Lower leg skin (tissue), 4 donors: Measurements from ENCODE around the gene CITED2. TPM values are rescaled to one million over a fixed set of nuclear protein-coding genes. Genes with fewer than 3 reads are reported as not detected.

Source experiments
- DNase-seq, 2 donors: peaks; one replicate each; pipeline ENCODE4 v3.0.0-alpha.2; 2019; ENCODE audit warnings: low spot score in 2 of 2
- H3K4me3 ChIP-seq: fragments of 200-600 bp; sonication (generic); 2 replicates; pipeline ENCODE4 v1.5.1; 2017; ENCODE audit warnings: mild to moderate bottlenecking, low read depth; ENCODE audit not compliant: poor library complexity, severe bottlenecking
- CTCF ChIP-seq, 3 donors: fragments of 450-650 bp; IDR thresholded peaks; one replicate each; pipeline ENCODE4 v1.5.1; 2016; ENCODE audit warnings: antibody characterized with exemption in 3 of 3, mild to moderate bottlenecking in 3 of 3, moderate library complexity in 2 of 3
- POLR2A ChIP-seq, 2 donors: fragments of 450-650 bp; IDR thresholded peaks; one replicate each; pipeline ENCODE4 v1.6.1; 2016 to 2017; ENCODE audit warnings: antibody characterized with exemption in 2 of 2, mild to moderate bottlenecking in 1 of 2, moderate library complexity in 1 of 2
- WGBS, 2 donors: methylation state at CpG; one replicate each; pipeline ENCODE4 v1.1.5; 2018; 5-methylcytosine and 5-hydroxymethylcytosine counted together
- intact Hi-C: fragments of 100-400 bp; cut with DNase I; formaldehyde crosslinking; loops from one replicate; pipeline ENCODE4 v1.15.0; 2023; ENCODE audit warnings: low total_unique reads
- total RNA-seq, 4 donors: library from RNA; depleted of rRNA; stranded (reverse); fragments of >200 nt; gene quantifications; one replicate each; pipeline ENCODE4 v1.1.0, GENCODE V29; 2016

Gene CITED2
- total RNA-seq, 4 donors from 2014 or later, result 155 to 313 (median 257) TPM

- DNase-seq, result no peak
- no peak for TF ChIP-seq CTCF (IDR thresholded peaks at IDR 0.05)
- no peak for TF ChIP-seq POLR2A (IDR thresholded peaks at IDR 0.05)
- intact Hi-C loops, result no loop called here
- H3K4me3 ChIP-seq, result no peak overlapping the region
- 85 to 100% methylated on average over 1 of the region's 1 CpG for WGBS, 2 donors
Measured at GRCh38 chr6:139378882-139379341, 4.5 kb upstream of the CITED2 start.

- no peak for TF ChIP-seq POLR2A (IDR thresholded peaks at IDR 0.05)
- no peak for TF ChIP-seq CTCF (IDR thresholded peaks at IDR 0.05)
- no peak overlapping the region for H3K4me3 ChIP-seq
- intact Hi-C loops, result no loop called here
- no peak for DNase-seq
Measured at GRCh38 chr6:139378226-139378625, 3.8 kb upstream of the CITED2 start.

GRCh38 chr6:139376604-139377218, 2.3 kb upstream of the CITED2 start:
- peak; percentile 74 to 88 for DNase-seq
- intact Hi-C loops, result no loop called here
- no peak for TF ChIP-seq CTCF (IDR thresholded peaks at IDR 0.05)
- no peak for TF ChIP-seq POLR2A (IDR thresholded peaks at IDR 0.05)
- H3K4me3 ChIP-seq, result no peak overlapping the region
- 45 to 49% methylated on average over 5 of the region's 5 CpGs for WGBS, 2 donors

GRCh38 chr6:139376017-139376330, 1.5 kb upstream of the CITED2 start:
- H3K4me3 ChIP-seq, result peak overlapping the region; percentile 77
- DNase-seq, result no peak
- intact Hi-C loops, result no loop called here
- WGBS, 2 donors, result 1 to 2% methylated on average over 11 of the region's 11 CpGs
- no peak for TF ChIP-seq CTCF (IDR thresholded peaks at IDR 0.05)
- no peak for TF ChIP-seq POLR2A (IDR thresholded peaks at IDR 0.05)

GRCh38 chr6:139375226-139376016, 973 bp upstream of the CITED2 start:
- no peak for TF ChIP-seq POLR2A (IDR thresholded peaks at IDR 0.05)
- no peak for TF ChIP-seq CTCF (IDR thresholded peaks at IDR 0.05)
- peak overlapping the region; percentile 77 for H3K4me3 ChIP-seq
- peak; percentile 95 to 97 for DNase-seq
- WGBS, 2 donors, result 0% methylated on average over 44 of the region's 44 CpGs
- intact Hi-C loops, result no loop called here
